T-helper 1 cell treated with Interleukin-12 subunit alpha and Interleukin-12 subunit beta and Interleukin-4 antibody, amounts not matched to agents 30 μg/mL and 1 μg/mL, for 36 hours (primary cell): Measurements from ENCODE around the gene CPA1.

Source experiments
- H3K27ac Mint-ChIP-seq: one replicate; pipeline ENCODE4 v1.8.0; 2021; ENCODE audit warnings: mild to moderate bottlenecking, mixed read lengths
- H3K27me3 Mint-ChIP-seq: one replicate; pipeline ENCODE4 v1.8.0; 2021; ENCODE audit warnings: low read depth, mixed read lengths
- H3K36me3 Mint-ChIP-seq: one replicate; pipeline ENCODE4 v1.8.0; 2021; ENCODE audit warnings: low read depth, mixed read lengths
- H3K4me1 Mint-ChIP-seq: one replicate; pipeline ENCODE4 v1.8.0; 2021; ENCODE audit warnings: low read depth, mixed read lengths
- H3K4me3 Mint-ChIP-seq: one replicate; pipeline ENCODE4 v1.8.0; 2021; ENCODE audit warnings: mild to moderate bottlenecking, moderate library complexity, mixed read lengths
- H3K9me3 Mint-ChIP-seq: one replicate; pipeline ENCODE4 v1.8.0; 2021; ENCODE audit warnings: mixed read lengths

CPA1 gene

DNA sequence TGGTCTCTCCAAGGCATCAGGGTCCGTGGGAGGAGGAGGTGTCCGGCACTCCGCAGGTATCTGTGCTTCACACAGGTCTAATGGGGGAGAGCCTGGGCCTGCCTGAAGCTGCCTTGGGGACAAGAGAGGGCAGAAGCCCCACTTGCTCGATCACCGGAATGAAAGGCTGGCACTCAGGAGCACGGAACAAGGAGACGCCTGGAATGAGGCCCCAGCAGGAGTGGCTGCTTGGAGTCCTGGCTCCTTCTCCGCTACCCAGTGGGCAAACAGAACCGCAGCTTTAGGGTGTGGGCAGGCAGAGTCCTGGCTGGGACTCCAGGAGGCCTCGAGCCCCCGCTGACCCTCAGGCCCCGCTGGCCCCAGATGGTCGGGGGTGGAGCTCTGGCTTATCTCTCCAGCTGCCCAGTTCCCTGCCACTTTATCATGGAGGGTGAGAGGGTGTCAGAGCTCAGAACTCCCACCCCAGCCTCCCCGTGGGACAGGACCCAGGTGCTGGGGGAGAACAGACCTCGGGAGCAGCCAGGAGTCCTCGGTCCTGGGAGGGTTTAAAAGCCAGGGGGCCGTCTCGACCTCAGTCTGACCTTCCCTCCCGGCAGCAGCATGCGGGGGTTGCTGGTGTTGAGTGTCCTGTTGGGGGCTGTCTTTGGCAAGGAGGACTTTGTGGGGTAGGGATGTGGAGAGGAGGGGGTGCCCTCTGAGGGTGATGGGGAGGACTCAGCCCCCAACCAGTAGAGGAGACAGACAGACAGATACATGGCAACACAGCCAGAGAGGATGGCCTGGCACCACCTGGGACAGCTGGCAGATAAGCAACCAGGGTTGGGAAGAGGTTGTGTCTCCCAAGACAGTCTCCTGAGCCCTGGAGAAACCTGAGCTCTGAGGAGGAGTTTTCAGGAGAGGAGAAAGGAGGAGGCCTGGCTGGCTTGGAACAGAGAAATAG lies at the start of gene CPA1:
TSS of gene CPA1 (plus strand) at position 574 of the 940 bp plus-strand sequence. CDS start at position 601, 27 bp downstream.
- Mint-ChIP-seq H3K36me3 (no peaks in the 10 kb centered on the region), H3K4me3 (no peak within 1 kb of the TSS), H3K27ac (no peak within 1 kb of the TSS), H3K4me1 (no peaks in the 10 kb centered on the region), H3K9me3 (peaks cover 11% of the 10 kb centered on the region), H3K27me3 (no peaks in the 10 kb centered on the region)

DNA sequence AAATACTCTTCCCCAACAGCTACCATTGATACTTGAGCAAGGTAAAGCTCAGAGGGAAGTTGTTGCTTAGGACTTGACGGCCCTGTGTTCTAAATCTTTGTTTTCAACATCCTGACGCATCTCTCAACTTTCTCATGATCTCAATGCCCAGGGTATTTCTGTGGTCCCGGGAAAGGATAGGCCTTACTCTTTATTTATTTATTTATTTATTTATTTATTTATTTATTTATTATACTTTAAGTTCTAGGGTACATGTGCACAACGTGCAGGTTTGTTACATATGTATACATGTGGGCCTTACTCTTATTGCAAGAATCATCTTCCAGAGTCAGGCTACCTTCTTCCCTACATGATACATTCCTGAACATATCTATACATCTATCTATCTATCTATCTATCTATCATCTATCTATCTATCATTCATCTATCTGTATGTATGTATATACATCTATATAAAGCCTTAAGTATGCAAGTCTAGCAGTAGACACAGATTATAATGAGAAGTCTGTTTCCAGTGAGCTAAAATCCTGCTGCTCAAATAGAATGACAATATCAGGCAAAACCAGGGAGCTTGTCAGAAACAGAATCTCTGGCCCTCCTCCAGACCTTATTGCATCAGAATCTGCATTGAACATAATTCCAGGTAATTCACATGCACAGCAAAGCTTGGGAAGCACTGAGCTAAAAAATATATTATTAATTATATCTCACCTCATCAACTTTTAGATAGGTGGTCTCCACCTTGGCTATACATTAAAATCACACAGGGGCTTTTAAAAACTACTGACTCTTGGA lies 47.8 kb upstream of the CPA1 start:
- no peak overlapping the region for H3K27ac Mint-ChIP-seq
- H3K36me3 Mint-ChIP-seq = no peaks in the 10 kb centered on the region
- H3K4me3 Mint-ChIP-seq = no peak overlapping the region
- no peaks in the 10 kb centered on the region for H3K9me3 Mint-ChIP-seq
- no peaks in the 10 kb centered on the region for H3K27me3 Mint-ChIP-seq
- no peaks in the 10 kb centered on the region for H3K4me1 Mint-ChIP-seq

DNA sequence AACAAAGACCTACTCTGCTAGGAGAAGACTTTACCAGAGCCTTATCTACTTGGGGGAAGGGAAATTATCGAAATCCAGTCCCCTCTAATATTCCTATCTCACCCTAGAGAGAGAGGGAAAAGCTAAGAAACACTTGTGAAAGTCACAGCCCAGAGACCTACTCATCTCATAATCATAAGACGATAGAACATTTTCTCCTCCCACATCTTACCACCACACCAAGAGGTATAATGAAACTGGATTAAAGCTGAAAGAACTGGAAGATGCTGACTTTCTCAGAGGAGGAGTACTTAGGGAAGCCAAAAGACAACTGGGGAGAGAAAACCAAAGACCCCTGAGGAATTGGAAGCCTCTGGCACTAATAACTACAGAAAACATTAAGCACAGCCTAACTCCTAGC lies 46.5 kb upstream of the CPA1 start:
- Mint-ChIP-seq H3K27ac (no peak overlapping the region), H3K9me3 (no peaks in the 10 kb centered on the region), H3K4me3 (no peak overlapping the region), H3K4me1 (no peaks in the 10 kb centered on the region), H3K36me3 (no peaks in the 10 kb centered on the region), H3K27me3 (no peaks in the 10 kb centered on the region)

DNA sequence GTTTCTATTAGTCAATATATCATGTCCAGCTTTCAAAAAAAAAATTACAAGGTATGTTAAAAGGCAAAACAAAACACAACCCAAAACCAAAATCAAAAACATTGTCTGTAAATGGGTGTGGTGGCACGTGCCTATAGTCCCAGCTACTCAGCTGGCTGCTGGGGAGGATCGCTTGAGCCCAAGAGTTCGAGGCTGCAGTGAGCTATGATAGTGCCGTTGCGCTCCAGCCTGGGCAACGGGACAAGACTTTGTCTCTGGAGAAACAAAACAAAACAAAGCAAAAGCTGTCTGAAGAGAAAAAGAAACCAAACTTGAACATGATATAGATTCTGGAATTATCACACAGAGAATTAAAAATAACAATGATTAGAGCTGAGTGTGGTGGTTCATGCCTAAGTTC lies 46.0 kb upstream of the CPA1 start:
- no peaks in the 10 kb centered on the region for H3K36me3 Mint-ChIP-seq
- no peak overlapping the region for H3K4me3 Mint-ChIP-seq
- no peaks in the 10 kb centered on the region for H3K27me3 Mint-ChIP-seq
- H3K27ac Mint-ChIP-seq = no peak overlapping the region
- no peaks in the 10 kb centered on the region for H3K4me1 Mint-ChIP-seq
- H3K9me3 Mint-ChIP-seq = no peaks in the 10 kb centered on the region

DNA sequence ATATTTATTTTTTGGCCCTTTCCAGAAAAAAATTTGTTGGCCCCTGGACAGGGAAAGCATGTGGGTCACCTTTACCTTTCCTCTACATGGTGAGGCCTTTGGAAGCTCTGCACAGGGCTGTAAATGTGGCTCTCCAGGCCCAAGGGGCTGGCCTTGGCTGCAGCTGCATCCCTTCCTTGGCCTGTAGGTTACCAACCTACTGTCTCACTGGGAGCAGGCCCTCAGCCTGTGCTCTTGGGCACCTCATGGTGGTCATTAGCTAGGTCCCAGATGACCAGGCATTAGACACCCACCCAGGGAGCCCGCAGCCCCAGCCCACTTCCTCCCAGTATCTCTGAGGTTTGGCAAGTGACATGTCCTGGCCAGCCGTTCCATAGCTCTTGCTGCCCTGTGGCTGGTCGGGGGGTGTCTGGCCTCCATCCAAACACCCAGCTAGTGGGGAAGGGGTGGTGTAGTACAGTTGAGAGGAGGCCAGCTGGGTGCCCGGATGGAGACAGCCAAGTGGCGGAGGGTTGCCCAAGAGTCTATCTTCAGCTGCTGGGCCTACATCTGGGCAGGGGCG lies 42.8 kb upstream of the CPA1 start:
- Mint-ChIP-seq H3K27ac (no peak overlapping the region), H3K27me3 (no peaks in the 10 kb centered on the region), H3K4me3 (no peak overlapping the region), H3K9me3 (peaks cover 4% of the 10 kb centered on the region), H3K4me1 (no peaks in the 10 kb centered on the region), H3K36me3 (no peaks in the 10 kb centered on the region)

DNA sequence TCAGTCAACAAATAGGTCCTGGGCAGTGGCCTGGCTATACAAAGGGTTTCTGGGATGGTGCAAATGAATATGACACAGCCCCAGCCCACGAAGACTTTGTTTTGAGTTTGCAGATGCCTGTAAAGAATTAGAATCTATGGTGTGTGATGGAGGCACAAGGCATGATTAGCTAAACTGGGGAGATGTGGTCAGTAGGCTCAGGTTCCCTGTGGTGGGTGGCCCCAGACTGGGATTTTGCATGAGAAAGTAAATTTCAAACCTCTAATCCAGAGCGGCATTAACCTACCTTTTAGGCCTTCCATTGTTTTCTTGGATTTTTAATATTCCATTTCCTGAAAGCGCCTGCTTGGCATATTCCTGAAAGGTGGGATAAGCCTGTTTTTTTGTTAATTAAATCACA lies 42.1 kb upstream of the CPA1 start:
- Mint-ChIP-seq H3K9me3 (peaks cover 4% of the 10 kb centered on the region), H3K4me3 (no peak overlapping the region), H3K4me1 (no peaks in the 10 kb centered on the region), H3K27ac (no peak overlapping the region), H3K27me3 (no peaks in the 10 kb centered on the region), H3K36me3 (no peaks in the 10 kb centered on the region)

DNA sequence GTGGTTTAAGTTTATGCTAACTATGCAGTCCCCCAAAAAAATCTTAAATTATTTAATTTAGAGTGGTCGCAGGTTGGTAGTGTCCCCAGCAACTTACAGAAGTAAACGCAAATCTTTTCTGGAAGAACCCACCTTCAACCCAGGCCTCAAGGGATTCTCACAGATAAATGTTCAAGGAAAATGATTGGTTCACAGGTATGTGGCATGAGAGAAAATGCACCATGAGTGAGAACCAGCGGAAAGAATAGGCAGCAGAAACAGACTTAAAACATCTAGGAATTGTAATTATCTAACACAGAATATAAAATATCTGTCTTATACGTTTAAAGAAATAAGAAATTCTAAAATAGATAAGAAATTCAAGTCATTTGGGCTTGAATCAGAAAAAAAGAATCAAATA lies 38.4 kb upstream of the CPA1 start:
- H3K36me3 Mint-ChIP-seq = no peaks in the 10 kb centered on the region
- no peaks in the 10 kb centered on the region for H3K4me1 Mint-ChIP-seq

DNA sequence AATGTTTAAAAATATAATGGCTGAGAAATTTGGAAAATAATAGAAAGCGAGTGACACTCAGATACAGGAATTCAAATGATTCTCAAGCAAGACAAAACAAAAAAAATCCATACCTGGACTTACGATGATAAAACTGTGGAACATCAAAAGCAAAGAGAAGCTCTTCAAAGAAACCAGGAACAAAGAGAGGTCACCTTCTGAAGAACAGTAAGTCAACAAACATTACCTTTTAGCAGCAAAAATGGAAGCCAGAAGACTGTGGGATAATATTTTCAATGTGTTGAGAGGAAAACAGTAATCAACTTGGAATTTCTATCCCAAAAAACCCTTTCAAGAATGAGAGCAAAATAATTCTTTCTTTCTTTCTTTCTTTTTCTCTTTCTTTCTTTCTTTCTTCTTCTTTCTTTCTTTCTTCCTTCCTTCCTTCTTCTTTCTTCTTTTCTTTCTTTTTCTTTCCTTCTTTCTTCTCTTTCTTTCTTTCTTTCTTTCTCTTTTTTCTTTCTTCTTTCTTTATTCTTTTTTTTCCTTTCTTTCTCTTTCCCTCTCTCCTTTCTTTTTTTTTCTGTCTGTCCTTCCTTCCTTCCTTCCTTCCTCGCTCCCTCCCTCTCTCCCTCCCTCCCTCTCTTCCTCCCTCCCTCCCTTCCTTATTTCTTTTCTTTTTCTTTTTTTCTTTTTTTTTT lies 37.5 kb upstream of the CPA1 start:
- Mint-ChIP-seq H3K36me3 (no peaks in the 10 kb centered on the region), H3K27ac (no peak overlapping the region), H3K9me3 (peaks cover 4% of the 10 kb centered on the region), H3K4me3 (no peak overlapping the region), H3K4me1 (no peaks in the 10 kb centered on the region), H3K27me3 (no peaks in the 10 kb centered on the region)

More for the DNA sequence above, 38.4 kb upstream of the CPA1 start:
- H3K9me3 Mint-ChIP-seq = peaks cover 4% of the 10 kb centered on the region
- no peak overlapping the region for H3K4me3 Mint-ChIP-seq
- H3K27me3 Mint-ChIP-seq = no peaks in the 10 kb centered on the region
- no peak overlapping the region for H3K27ac Mint-ChIP-seq

DNA sequence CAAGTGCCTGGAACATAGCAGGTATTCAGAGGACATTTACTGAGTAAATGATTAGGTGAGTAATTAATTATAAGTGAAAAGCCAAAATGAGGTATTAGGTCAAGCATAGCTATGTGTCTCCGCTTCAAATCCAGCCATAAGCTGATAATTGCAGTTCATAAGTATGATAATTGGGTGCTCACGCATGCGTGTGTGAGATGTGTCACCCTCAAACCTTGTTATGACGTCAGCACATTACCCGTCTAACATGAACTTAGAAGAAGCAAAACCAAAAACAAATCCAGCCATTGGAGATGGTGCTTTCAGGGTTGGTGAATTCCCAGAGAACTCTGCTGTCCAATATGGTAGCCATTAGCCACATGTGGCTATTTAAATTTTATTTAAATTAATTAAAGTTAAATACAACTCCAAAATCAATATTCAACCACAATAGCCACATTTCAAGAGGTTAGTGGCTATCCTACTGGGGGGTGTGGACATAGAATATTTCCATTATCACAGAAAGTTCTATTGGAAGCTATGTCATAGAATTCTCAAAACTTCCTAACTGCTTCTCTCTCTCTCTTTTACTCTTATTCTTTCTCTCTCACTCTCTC lies 35.9 kb upstream of the CPA1 start, which contains the start of gene CPA5:
TSS of gene CPA5 (plus strand) at position 546 of the 596 bp plus-strand sequence. CDS start 1,670 bp downstream, outside the sequence.
- Mint-ChIP-seq H3K4me3 (no peak within 1 kb of the TSS), H3K36me3 (no peaks in the 10 kb centered on the region), H3K27ac (no peak within 1 kb of the TSS), H3K9me3 (peaks cover 4% of the 10 kb centered on the region), H3K4me1 (no peaks in the 10 kb centered on the region), H3K27me3 (no peaks in the 10 kb centered on the region)

DNA sequence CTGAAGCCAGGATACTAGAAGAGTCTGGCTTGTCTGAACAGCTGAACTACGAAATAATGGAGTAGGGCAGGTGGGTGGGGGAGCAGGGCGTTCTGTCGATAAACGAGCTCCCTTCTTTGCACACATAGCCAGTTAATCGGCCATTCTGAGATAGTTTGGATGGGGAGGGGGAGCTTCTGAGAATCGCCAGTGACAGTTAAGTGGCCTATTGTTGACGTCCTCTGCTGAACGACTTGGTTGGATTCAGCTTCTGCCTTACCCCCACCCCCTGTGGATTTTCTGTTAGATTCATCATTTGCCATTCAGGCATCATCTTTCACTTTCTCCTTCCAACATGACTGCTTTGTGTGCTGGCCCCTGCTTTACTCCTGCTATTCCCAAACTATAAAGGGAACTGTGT lies 35.2 kb upstream of the CPA1 start:
- Mint-ChIP-seq H3K27ac (no peak overlapping the region), H3K36me3 (no peaks in the 10 kb centered on the region), H3K27me3 (no peaks in the 10 kb centered on the region), H3K4me1 (peaks cover 2% of the 10 kb centered on the region), H3K4me3 (no peak overlapping the region), H3K9me3 (peaks cover 4% of the 10 kb centered on the region)

DNA sequence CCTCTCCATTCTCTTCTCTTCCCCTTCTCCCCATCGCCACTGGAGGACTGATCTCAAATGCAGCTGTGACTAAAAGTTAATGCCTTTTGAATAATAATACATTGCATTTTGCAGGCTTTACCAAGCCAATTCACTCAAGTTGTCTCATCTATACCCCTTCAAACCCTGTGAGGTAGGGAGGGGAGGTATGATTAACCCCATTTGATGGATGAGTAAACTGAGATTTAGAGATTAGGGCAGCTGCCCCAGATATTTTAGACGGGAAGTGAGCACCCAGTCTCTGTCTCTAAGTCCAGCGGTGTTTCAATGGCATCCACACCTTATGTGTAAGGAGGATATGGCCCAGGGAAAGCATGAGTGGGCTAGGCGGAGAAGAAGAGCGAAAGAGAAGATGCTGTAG lies 34.6 kb upstream of the CPA1 start:
- H3K36me3 Mint-ChIP-seq = no peaks in the 10 kb centered on the region
- peaks cover 4% of the 10 kb centered on the region for H3K9me3 Mint-ChIP-seq
- no peak overlapping the region for H3K4me3 Mint-ChIP-seq
- no peak overlapping the region for H3K27ac Mint-ChIP-seq
- H3K4me1 Mint-ChIP-seq = peaks cover 4% of the 10 kb centered on the region
- no peaks in the 10 kb centered on the region for H3K27me3 Mint-ChIP-seq

DNA sequence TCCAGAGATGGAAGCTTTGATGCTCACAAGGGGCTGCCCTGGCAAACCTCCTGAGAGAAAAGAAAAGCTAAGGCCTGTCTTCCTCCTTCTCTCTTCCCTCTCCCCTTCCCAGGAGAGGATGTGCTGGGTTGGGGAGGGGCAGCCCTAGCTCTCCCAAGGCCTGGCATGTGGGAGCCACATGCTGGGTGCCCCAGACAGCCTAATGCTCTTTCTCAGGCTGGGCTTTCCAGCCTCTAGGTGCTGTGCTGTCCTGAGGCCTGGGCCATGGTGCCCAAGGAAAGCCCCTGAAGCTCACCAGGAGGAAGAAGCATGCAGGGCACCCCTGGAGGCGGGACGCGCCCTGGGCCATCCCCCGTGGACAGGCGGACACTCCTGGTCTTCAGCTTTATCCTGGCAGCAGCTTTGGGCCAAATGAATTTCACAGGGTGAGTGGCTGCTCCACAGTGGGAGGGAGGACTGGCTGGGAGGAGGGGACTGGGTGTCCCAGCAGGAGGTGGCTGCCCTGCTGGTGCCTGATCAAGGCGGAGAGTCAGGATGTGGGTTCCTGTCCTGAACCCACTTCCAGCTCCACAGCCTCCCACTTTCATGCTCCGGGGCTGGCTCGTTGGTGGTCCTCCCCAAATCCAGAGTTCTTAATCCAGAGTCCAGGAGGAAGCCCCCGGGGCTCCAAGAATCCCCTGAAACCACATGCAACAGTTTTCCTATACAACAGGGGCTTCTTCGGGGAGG lies 34.0 kb upstream of the CPA1 start:
- Mint-ChIP-seq H3K4me3 (no peak overlapping the region), H3K27me3 (no peaks in the 10 kb centered on the region), H3K4me1 (peaks cover 7% of the 10 kb centered on the region), H3K27ac (no peak overlapping the region), H3K36me3 (no peaks in the 10 kb centered on the region), H3K9me3 (peaks cover 4% of the 10 kb centered on the region)

DNA sequence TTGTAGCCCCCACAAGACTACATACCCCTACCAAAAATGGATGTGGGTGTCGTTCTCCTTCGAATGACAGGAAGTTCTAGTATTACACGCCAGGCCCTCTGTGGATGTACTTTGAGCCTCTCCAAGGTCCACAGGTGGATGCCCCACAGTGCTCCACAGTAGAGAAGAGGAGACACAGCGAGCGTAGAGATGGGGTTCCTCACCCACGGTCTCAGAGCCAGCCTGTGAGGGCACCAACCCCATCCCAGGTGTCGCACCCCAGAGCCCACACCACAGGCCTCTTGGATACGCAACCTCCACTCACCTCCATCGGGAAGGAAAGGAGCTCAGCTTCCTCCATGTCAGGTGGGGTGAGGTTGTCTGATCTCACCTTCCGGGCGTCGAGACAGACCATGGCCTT lies 33.4 kb upstream of the CPA1 start:
- Mint-ChIP-seq H3K36me3 (no peaks in the 10 kb centered on the region), H3K4me1 (peaks cover 9% of the 10 kb centered on the region), H3K27me3 (no peaks in the 10 kb centered on the region), H3K9me3 (no peaks in the 10 kb centered on the region), H3K27ac (no peak overlapping the region), H3K4me3 (no peak overlapping the region)
